GM23338 (cell line): ENCODE results near the gene TMEM9. TPM values are rescaled to one million over a fixed set of nuclear protein-coding genes. Genes with fewer than 3 reads are reported as not detected.
A peak's percentile ranks its signal among the peaks of the same experiment; 100 is the strongest.

ENCODE experiments used
- ATAC-seq: fragments of 200-7000 bp; cut with Tn5 transposase; 3 replicates; pipeline ENCODE4 v1.9.1; 2020
- DNase-seq: peaks from one replicate; pipeline ENCODE4 v3.0.0-alpha.2; 2015; ENCODE audit warnings: low spot score
- H2AFZ ChIP-seq: fragments of 200-600 bp; sonication (generic); 2 replicates; pipeline ENCODE4 v1.8.0; 2016; ENCODE audit warnings: antibody characterized with exemption, mild to moderate bottlenecking, moderate library complexity
- H3F3A ChIP-seq: fragments of 200-600 bp; sonication (generic); replicated peaks from 2 replicates; pipeline ENCODE4 v1.8.0; 2017; ENCODE audit warnings: antibody characterized with exemption, mixed run types, low read depth
- H3K27ac ChIP-seq: fragments of 200-600 bp; sonication (generic); 2 replicates; pipeline ENCODE4 v1.6.1; 2016; ENCODE audit warnings: low read depth
- H3K27me3 ChIP-seq: fragments of 200-600 bp; sonication (generic); 2 replicates; pipeline ENCODE4 v1.8.0; 2016; ENCODE audit warnings: mild to moderate bottlenecking, mixed run types, moderate library complexity; ENCODE audit not compliant: insufficient read depth
- H3K36me3 ChIP-seq: fragments of 200-600 bp; sonication (generic); 2 replicates; pipeline ENCODE4 v1.8.0; 2016; ENCODE audit warnings: mild to moderate bottlenecking; ENCODE audit not compliant: insufficient read depth
- H3K4me1 ChIP-seq: fragments of 200-600 bp; sonication (generic); 2 replicates; pipeline ENCODE4 v1.8.0; 2016; ENCODE audit warnings: mild to moderate bottlenecking, moderate library complexity; ENCODE audit not compliant: insufficient read depth
- H3K4me2 ChIP-seq: fragments of 200-600 bp; sonication (generic); 2 replicates; pipeline ENCODE4 v1.7.1; 2017; ENCODE audit warnings: mixed run types
- H3K4me3 ChIP-seq: fragments of 200-600 bp; sonication (generic); 2 replicates; pipeline ENCODE4 v1.6.1; 2016; ENCODE audit warnings: mixed run types
- H3K79me2 ChIP-seq: fragments of 200-600 bp; sonication (generic); replicated peaks from 2 replicates; pipeline ENCODE4 v1.8.0; 2017; ENCODE audit warnings: mild to moderate bottlenecking; ENCODE audit not compliant: insufficient read depth
- H3K9me2 ChIP-seq: fragments of 200-600 bp; sonication (generic); 2 replicates; pipeline ENCODE4 v1.8.0; 2017; ENCODE audit not compliant: insufficient read depth
- H4K20me1 ChIP-seq: fragments of 200-600 bp; sonication (generic); replicated peaks from 2 replicates; pipeline ENCODE4 v1.8.0; 2017; ENCODE audit warnings: mild to moderate bottlenecking; ENCODE audit not compliant: insufficient read depth
- H3K27ac Mint-ChIP-seq: 2 replicates; pipeline ENCODE4 v1.8.0; 2020; ENCODE audit warnings: inconsistent platforms, mild to moderate bottlenecking, moderate library complexity, mixed read lengths
- H3K27me3 Mint-ChIP-seq: 3 replicates; pipeline ENCODE4 v1.8.0; 2022; ENCODE audit warnings: low read depth, mild to moderate bottlenecking, moderate library complexity, mixed read lengths, inconsistent platforms; ENCODE audit not compliant: insufficient read depth, poor library complexity
- H3K36me3 Mint-ChIP-seq: 3 replicates; pipeline ENCODE4 v1.8.0; 2021; ENCODE audit warnings: low read depth, mild to moderate bottlenecking, inconsistent platforms, moderate library complexity, mixed read lengths
- H3K4me1 Mint-ChIP-seq: 3 replicates; pipeline ENCODE4 v1.8.0; 2020; ENCODE audit warnings: mild to moderate bottlenecking, inconsistent platforms, mixed read lengths
- H3K4me3 Mint-ChIP-seq: 3 replicates; pipeline ENCODE4 v1.8.0; 2021; ENCODE audit warnings: moderate library complexity, mild to moderate bottlenecking, inconsistent platforms, mixed read lengths
- H3K9me3 Mint-ChIP-seq: 3 replicates; pipeline ENCODE4 v1.8.0; 2020; ENCODE audit warnings: moderate library complexity, mild to moderate bottlenecking, inconsistent platforms, mixed read lengths
- CREB1 ChIP-seq: fragments of 250-450 bp; sonication (Bioruptor Pico); IDR thresholded peaks from 2 replicates; pipeline ENCODE4 v1.5.0; 2020; ENCODE audit warnings: low read depth, mild to moderate bottlenecking, moderate library complexity
- CTCF ChIP-seq, 2 experiments: fragments of 200-600 bp in 1 of 2; sonication (generic) in 1 of 2; conservative IDR thresholded peaks; 2 replicates each; pipeline versions ENCODE4 v1.5.1 to v1.6.1; 2016 to 2017; ENCODE audit warnings: antibody characterized with exemption in 2 of 2, low read depth in 2 of 2, mild to moderate bottlenecking in 2 of 2, moderate library complexity in 1 of 2
- ETS1 ChIP-seq: IDR thresholded peaks from 2 replicates; pipeline ENCODE4 v1.6.1; 2016; ENCODE audit warnings: antibody characterized with exemption
- EZH2phosphoT487 ChIP-seq: fragments of 200-600 bp; sonication (generic); IDR thresholded peaks from one replicate; pipeline ENCODE4 v1.8.1; 2018; ENCODE audit warnings: antibody characterized with exemption; ENCODE audit not compliant: unreplicated experiment
- JUNB ChIP-seq: IDR thresholded peaks from one replicate; pipeline ENCODE4 v1.6.1; 2016; ENCODE audit warnings: antibody characterized with exemption; ENCODE audit not compliant: unreplicated experiment
- POLR2AphosphoS5 ChIP-seq: IDR thresholded peaks from 2 replicates; pipeline ENCODE4 v1.6.1; 2016; ENCODE audit warnings: antibody characterized with exemption, low read depth
- long read RNA-seq: library from polyadenylated mRNA; unstranded; transcript quantifications from one replicate; pipeline ENCODE4 v2.0.0, GENCODE V29; 2020; ENCODE audit not compliant: unreplicated experiment
- polyA plus RNA-seq: library from polyadenylated mRNA; unstranded; fragments of >200 nt; fragmentation: Nextera tagmentation; extraction: Ambion mirVana; gene quantifications from 2 replicates; pipeline ENCODE4 v1.2.1, GENCODE V29; 2016
- total RNA-seq: library from RNA; depleted of rRNA; stranded (reverse); fragments of >200 nt; shearing (Covaris generic); gene quantifications from 2 replicates; pipeline ENCODE4 v1.2.3, GENCODE V29; 2014; rRNA removed
- TF ChIP-seq, protein P1 (sequence below): fragments of 250-450 bp; sonication (Bioruptor Pico); IDR thresholded peaks from 2 replicates; pipeline ENCODE4 v1.5.0; 2020; ENCODE audit warnings: mild to moderate bottlenecking, moderate library complexity
- TF ChIP-seq, protein P2 (sequence below): IDR thresholded peaks from one replicate; pipeline ENCODE4 v1.6.1; 2018; ENCODE audit warnings: antibody characterized with exemption; ENCODE audit not compliant: unreplicated experiment

The TMEM9 gene
- 109 and 147 TPM in 2 replicates for total RNA-seq
- polyA plus RNA-seq = 71.1 and 78.6 TPM in 2 replicates
- long read RNA-seq, transcript TMEM9-204 (6 exons, 1,529 nt) = major isoform, 68 of 96 reads
- long read RNA-seq, transcript TMEM9-201 (5 exons, 1,959 nt) = minor isoform, 11 of 96 reads
- long read RNA-seq, partial matches to known transcripts = 2 of 96 reads
- long read RNA-seq, other reads (novel, unspliced or antisense) = 9 of 96 reads

- Mint-ChIP-seq H3K9me3 (peaks cover 5% of the 10 kb centered on the region), H3K27ac (peak within 1 kb of the TSS; percentile 99), H3K4me1 (peaks cover 16% of the 10 kb centered on the region), H3K4me3 (peak within 1 kb of the TSS; percentile 96), H3K27me3 (peaks cover 2% of the 10 kb centered on the region), H3K36me3 (peaks cover 34% of the 10 kb centered on the region)
- no peaks in the 10 kb centered on the region for H3F3A ChIP-seq
- 0 out of 2 replicates have a peak, but pooled peaks cover 11% of the 10 kb centered on the region for H3K4me1 ChIP-seq
- peak within 1 kb of the TSS; percentile 48; the same call in 1 of the 2 replicates for H2AFZ ChIP-seq
- peak within 1 kb of the TSS; percentile 99 for H3K4me2 ChIP-seq
- peaks cover 16% of the 10 kb centered on the region for H3K79me2 ChIP-seq
- DNase-seq (peak; percentile 98), ATAC-seq (peak; percentile 92)
- TF ChIP-seq, protein P1, sequence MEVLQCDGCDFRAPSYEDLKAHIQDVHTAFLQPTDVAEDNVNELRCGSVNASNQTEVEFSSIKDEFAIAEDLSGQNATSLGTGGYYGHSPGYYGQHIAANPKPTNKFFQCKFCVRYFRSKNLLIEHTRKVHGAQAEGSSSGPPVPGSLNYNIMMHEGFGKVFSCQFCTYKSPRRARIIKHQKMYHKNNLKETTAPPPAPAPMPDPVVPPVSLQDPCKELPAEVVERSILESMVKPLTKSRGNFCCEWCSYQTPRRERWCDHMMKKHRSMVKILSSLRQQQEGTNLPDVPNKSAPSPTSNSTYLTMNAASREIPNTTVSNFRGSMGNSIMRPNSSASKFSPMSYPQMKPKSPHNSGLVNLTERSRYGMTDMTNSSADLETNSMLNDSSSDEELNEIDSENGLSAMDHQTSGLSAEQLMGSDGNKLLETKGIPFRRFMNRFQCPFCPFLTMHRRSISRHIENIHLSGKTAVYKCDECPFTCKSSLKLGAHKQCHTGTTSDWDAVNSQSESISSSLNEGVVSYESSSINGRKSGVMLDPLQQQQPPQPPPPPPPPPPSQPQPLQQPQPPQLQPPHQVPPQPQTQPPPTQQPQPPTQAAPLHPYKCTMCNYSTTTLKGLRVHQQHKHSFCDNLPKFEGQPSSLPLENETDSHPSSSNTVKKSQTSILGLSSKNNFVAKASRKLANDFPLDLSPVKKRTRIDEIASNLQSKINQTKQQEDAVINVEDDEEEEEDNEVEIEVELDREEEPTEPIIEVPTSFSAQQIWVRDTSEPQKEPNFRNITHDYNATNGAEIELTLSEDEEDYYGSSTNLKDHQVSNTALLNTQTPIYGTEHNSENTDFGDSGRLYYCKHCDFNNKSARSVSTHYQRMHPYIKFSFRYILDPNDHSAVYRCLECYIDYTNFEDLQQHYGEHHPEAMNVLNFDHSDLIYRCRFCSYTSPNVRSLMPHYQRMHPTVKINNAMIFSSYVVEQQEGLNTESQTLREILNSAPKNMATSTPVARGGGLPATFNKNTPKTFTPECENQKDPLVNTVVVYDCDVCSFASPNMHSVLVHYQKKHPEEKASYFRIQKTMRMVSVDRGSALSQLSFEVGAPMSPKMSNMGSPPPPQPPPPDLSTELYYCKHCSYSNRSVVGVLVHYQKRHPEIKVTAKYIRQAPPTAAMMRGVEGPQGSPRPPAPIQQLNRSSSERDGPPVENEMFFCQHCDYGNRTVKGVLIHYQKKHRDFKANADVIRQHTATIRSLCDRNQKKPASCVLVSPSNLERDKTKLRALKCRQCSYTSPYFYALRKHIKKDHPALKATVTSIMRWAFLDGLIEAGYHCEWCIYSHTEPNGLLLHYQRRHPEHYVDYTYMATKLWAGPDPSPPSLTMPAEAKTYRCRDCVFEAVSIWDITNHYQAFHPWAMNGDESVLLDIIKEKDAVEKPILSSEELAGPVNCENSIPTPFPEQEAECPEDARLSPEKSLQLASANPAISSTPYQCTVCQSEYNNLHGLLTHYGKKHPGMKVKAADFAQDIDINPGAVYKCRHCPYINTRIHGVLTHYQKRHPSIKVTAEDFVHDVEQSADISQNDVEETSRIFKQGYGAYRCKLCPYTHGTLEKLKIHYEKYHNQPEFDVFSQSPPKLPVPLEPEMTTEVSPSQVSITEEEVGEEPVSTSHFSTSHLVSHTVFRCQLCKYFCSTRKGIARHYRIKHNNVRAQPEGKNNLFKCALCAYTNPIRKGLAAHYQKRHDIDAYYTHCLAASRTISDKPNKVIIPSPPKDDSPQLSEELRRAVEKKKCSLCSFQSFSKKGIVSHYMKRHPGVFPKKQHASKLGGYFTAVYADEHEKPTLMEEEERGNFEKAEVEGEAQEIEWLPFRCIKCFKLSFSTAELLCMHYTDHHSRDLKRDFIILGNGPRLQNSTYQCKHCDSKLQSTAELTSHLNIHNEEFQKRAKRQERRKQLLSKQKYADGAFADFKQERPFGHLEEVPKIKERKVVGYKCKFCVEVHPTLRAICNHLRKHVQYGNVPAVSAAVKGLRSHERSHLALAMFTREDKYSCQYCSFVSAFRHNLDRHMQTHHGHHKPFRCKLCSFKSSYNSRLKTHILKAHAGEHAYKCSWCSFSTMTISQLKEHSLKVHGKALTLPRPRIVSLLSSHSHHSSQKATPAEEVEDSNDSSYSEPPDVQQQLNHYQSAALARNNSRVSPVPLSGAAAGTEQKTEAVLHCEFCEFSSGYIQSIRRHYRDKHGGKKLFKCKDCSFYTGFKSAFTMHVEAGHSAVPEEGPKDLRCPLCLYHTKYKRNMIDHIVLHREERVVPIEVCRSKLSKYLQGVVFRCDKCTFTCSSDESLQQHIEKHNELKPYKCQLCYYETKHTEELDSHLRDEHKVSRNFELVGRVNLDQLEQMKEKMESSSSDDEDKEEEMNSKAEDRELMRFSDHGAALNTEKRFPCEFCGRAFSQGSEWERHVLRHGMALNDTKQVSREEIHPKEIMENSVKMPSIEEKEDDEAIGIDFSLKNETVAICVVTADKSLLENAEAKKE (CRISPR knock-in tag) = no peak
- TF ChIP-seq POLR2AphosphoS5 = peak; percentile 46
- TF ChIP-seq CTCF (conservative IDR thresholded peaks at IDR 0.05; ENCODE audit: low read depth in 2 of 2) = no peak
- TF ChIP-seq ETS1 = no peak
- TF ChIP-seq, protein P2, sequence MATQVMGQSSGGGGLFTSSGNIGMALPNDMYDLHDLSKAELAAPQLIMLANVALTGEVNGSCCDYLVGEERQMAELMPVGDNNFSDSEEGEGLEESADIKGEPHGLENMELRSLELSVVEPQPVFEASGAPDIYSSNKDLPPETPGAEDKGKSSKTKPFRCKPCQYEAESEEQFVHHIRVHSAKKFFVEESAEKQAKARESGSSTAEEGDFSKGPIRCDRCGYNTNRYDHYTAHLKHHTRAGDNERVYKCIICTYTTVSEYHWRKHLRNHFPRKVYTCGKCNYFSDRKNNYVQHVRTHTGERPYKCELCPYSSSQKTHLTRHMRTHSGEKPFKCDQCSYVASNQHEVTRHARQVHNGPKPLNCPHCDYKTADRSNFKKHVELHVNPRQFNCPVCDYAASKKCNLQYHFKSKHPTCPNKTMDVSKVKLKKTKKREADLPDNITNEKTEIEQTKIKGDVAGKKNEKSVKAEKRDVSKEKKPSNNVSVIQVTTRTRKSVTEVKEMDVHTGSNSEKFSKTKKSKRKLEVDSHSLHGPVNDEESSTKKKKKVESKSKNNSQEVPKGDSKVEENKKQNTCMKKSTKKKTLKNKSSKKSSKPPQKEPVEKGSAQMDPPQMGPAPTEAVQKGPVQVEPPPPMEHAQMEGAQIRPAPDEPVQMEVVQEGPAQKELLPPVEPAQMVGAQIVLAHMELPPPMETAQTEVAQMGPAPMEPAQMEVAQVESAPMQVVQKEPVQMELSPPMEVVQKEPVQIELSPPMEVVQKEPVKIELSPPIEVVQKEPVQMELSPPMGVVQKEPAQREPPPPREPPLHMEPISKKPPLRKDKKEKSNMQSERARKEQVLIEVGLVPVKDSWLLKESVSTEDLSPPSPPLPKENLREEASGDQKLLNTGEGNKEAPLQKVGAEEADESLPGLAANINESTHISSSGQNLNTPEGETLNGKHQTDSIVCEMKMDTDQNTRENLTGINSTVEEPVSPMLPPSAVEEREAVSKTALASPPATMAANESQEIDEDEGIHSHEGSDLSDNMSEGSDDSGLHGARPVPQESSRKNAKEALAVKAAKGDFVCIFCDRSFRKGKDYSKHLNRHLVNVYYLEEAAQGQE = no peak
- TF ChIP-seq CREB1 (CRISPR knock-in tag) = peak; percentile 67
- peak; percentile 88 for TF ChIP-seq JUNB
- TF ChIP-seq EZH2phosphoT487 = no peak
- peaks cover 24% of the 10 kb centered on the region for H3K36me3 ChIP-seq
- no peaks in the 10 kb centered on the region for H3K9me2 ChIP-seq
- peak within 1 kb of the TSS; percentile 57; the same call in 1 of the 2 replicates for H3K27ac ChIP-seq
- H3K27me3 ChIP-seq = no peaks in the 10 kb centered on the region
- H4K20me1 ChIP-seq = no peaks in the 10 kb centered on the region; the same call in 1 of the 2 replicates
- peak within 1 kb of the TSS; percentile 93 for H3K4me3 ChIP-seq
Measured at GRCh38 chr1:201154389-201155165, at the start of gene TMEM9. Gene TMEM9 (minus strand): TSS chr1:201154474. CDS start chr1:201153923, 551 bp downstream.
